Measurements from ENCODE around the gene SCARB2. TPM values are rescaled to one million over a fixed set of nuclear protein-coding genes. Genes with fewer than 3 reads are reported as not detected.

Gene SCARB2
- total and polyA plus RNA-seq, 2 experiments from 2014 or later, result 131 to 246 TPM

DNA sequence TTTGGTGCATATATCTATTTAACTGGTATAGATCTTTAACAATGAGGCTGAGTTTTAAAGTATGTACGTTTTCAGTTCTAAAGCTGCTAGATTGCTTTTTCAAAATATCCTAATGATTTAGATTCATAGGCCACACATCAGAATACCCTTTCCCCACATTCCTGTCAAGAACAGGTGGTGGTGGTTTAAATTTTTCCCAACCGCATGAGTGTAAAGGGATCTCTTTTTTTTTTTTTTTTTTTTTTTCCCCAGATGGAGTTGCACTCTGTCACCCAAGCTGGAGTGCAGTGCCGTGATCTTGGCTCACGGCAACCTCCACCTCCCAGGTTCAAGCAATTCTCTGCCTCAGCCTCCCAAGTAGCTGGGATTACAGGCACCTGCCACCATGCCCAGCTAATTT, 93.4 kb downstream of the SCARB2 start:
- H3K4me1 ChIP-seq (ENCODE audit: insufficient read depth), result no peaks in the 10 kb centered on the region
- WGBS (ENCODE audit: low lambda C conversion rate, missing lambda C conversion rate), result 95% methylated on average over 4 of the region's 4 CpGs
- H3K27ac ChIP-seq, result no peak overlapping the region
- H3K27me3 ChIP-seq, result no peaks in the 10 kb centered on the region
- no peak for TF ChIP-seq EZH2 (IDR thresholded peaks at IDR 0.05; ENCODE audit: borderline replicate concordance)
- no peak for TF ChIP-seq CTCF (IDR thresholded peaks at IDR 0.05; ENCODE audit: poor library complexity)
- TF ChIP-seq EZH2phosphoT487 (IDR thresholded peaks at IDR 0.05; ENCODE audit: low read depth, severe bottlenecking, unreplicated experiment), result no peak
- no peak overlapping the region for H3K4me2 ChIP-seq
- H2AFZ ChIP-seq, result no peak overlapping the region
- H3K4me3 ChIP-seq, result no peak overlapping the region
- H4K20me1 ChIP-seq (ENCODE audit: insufficient read depth, poor library complexity, severe bottlenecking), result no peaks in the 10 kb centered on the region
- H3K9me2 ChIP-seq (replicated peaks; ENCODE audit: insufficient read depth), result no peaks in the 10 kb centered on the region
- no peaks in the 10 kb centered on the region for H3K79me2 ChIP-seq
- no peak for DNase-seq (ENCODE audit: low spot score)
- H3K36me3 ChIP-seq (replicated peaks; ENCODE audit: insufficient read depth, low read depth), result peaks cover 3% of the 10 kb centered on the region
- no peaks in the 10 kb centered on the region for H3K9me3 ChIP-seq (ENCODE audit: low read depth)

DNA sequence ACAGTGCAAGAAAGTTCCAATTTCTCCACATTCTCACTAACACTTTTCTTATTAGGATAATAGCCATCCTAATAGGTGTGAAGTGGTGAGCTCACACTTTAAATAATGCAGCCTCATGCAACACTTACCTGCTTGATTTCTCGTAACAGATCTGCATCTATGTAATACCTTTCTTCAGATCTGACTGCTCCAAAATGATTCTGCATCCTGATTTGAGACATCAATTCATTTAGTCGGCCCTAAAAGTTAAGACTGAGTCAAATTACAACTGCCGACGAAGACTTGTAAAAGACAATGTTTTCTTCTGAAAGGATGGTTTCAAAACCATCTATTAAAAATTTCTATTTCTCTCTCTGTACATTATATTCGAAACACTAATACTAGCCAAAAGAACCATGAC, 96.1 kb downstream of the SCARB2 start:
- Histone ChIP-seq H3K79me2 (no peaks in the 10 kb centered on the region), H3K9me2 (replicated peaks; ENCODE audit: insufficient read depth) (no peaks in the 10 kb centered on the region)

GRCh38 chr4:76116821-76117220, 96.8 kb downstream of the SCARB2 start:
- WGBS (ENCODE audit: low lambda C conversion rate, missing lambda C conversion rate), result 100% methylated on average over 1 of the region's 1 CpG
- no peak overlapping the region for H3K4me3 ChIP-seq
- no peaks in the 10 kb centered on the region for H3K4me1 ChIP-seq (ENCODE audit: insufficient read depth)
- H3K79me2 ChIP-seq, result no peaks in the 10 kb centered on the region
- no peak for DNase-seq (ENCODE audit: low spot score)
- no peaks in the 10 kb centered on the region for H4K20me1 ChIP-seq (ENCODE audit: insufficient read depth, poor library complexity, severe bottlenecking)
- no peak overlapping the region for H3K4me2 ChIP-seq
- H3K27me3 ChIP-seq, result no peaks in the 10 kb centered on the region
- H3K9me3 ChIP-seq (ENCODE audit: low read depth), result no peaks in the 10 kb centered on the region
- no peaks in the 10 kb centered on the region for H3K9me2 ChIP-seq (replicated peaks; ENCODE audit: insufficient read depth)
- no peak for TF ChIP-seq EZH2phosphoT487 (IDR thresholded peaks at IDR 0.05; ENCODE audit: low read depth, severe bottlenecking, unreplicated experiment)
- H3K27ac ChIP-seq, result no peak overlapping the region
- H2AFZ ChIP-seq, result no peak overlapping the region
- H3K36me3 ChIP-seq (replicated peaks; ENCODE audit: insufficient read depth, low read depth), result no peaks in the 10 kb centered on the region

More for the DNA sequence above, 96.1 kb downstream of the SCARB2 start:
- Histone ChIP-seq H3K36me3 (replicated peaks; ENCODE audit: insufficient read depth, low read depth) (peaks cover 2% of the 10 kb centered on the region), H3K27me3 (no peaks in the 10 kb centered on the region), H3K4me1 (ENCODE audit: insufficient read depth) (no peaks in the 10 kb centered on the region), H2AFZ (no peak overlapping the region), H3K4me3 (no peak overlapping the region), H4K20me1 (ENCODE audit: insufficient read depth, poor library complexity, severe bottlenecking) (no peaks in the 10 kb centered on the region), H3K27ac (no peak overlapping the region), H3K4me2 (no peak overlapping the region), H3K9me3 (ENCODE audit: low read depth) (no peaks in the 10 kb centered on the region)
- WGBS (ENCODE audit: low lambda C conversion rate, missing lambda C conversion rate), result 97% methylated on average over 5 of the region's 5 CpGs
- no peak for DNase-seq (ENCODE audit: low spot score)
- no peak for TF ChIP-seq CTCF (IDR thresholded peaks at IDR 0.05; ENCODE audit: poor library complexity)

Other genes with a start within 250 kb of the SCARB2 start
- 33.8 and 43.3 TPM in 2 replicates for gene SDAD1, start 222.9 kb downstream of the SCARB2 start, total RNA-seq
- 35.3 and 36.0 TPM in 2 replicates for gene SDAD1, start 222.9 kb downstream of the SCARB2 start, polyA plus RNA-seq
- not detected in 2 replicates for gene CXCL9, start 206.3 kb downstream of the SCARB2 start, total RNA-seq
- gene CXCL9, start 206.3 kb downstream of the SCARB2 start, polyA plus RNA-seq, result not detected in 2 replicates
- 2.8 and 3.7 TPM in 2 replicates for gene CXCL10, start 190.3 kb downstream of the SCARB2 start, total RNA-seq
- 3.3 and 7.4 TPM in 2 replicates for gene CXCL10, start 190.3 kb downstream of the SCARB2 start, polyA plus RNA-seq
- gene CXCL11, start 177.8 kb downstream of the SCARB2 start, total RNA-seq, result not detected in 2 replicates
- not detected in 2 replicates for gene CXCL11, start 177.8 kb downstream of the SCARB2 start, polyA plus RNA-seq
- 0.90 and 1.0 TPM in 2 replicates for gene ART3, start 139.1 kb downstream of the SCARB2 start, total RNA-seq
- gene ART3, start 139.1 kb downstream of the SCARB2 start, polyA plus RNA-seq, result 2.8 and 3.8 TPM in 2 replicates
- gene NUP54, start 65.4 kb downstream of the SCARB2 start, total RNA-seq, result 40.9 and 43.3 TPM in 2 replicates
- gene NUP54, start 65.4 kb downstream of the SCARB2 start, polyA plus RNA-seq, result 20.6 and 31.1 TPM in 2 replicates
- 5.9 and 9.3 TPM in 2 replicates for gene FAM47E, start 37.9 kb upstream of the SCARB2 start, total RNA-seq
- gene FAM47E, start 37.9 kb upstream of the SCARB2 start, polyA plus RNA-seq, result 8.9 and 11.1 TPM in 2 replicates
- gene STBD1, start 92.9 kb upstream of the SCARB2 start, total RNA-seq, result 26.5 and 34.2 TPM in 2 replicates
- gene STBD1, start 92.9 kb upstream of the SCARB2 start, polyA plus RNA-seq, result 25.3 and 29.7 TPM in 2 replicates
- gene CCDC158, start 207.3 kb upstream of the SCARB2 start, total RNA-seq, result not detected in 2 replicates
- gene CCDC158, start 207.3 kb upstream of the SCARB2 start, polyA plus RNA-seq, result 0.04 TPM in 1 of 2 replicates, not detected in the other
- 58.8 and 63.1 TPM in 2 replicates for gene SHROOM3, start 221.4 kb upstream of the SCARB2 start, total RNA-seq
- 35.0 and 42.6 TPM in 2 replicates for gene SHROOM3, start 221.4 kb upstream of the SCARB2 start, polyA plus RNA-seq